Measurements from ENCODE around the gene TULP4. TPM values are rescaled to one million over a fixed set of nuclear protein-coding genes. Genes with fewer than 3 reads are reported as not detected.
"Not testable (repeated sequence)": the region's sequence is repeated elsewhere in the genome, so short reads cannot be mapped to it uniquely, and the experiment has no call there.

TULP4 gene
- polyA plus RNA-seq, 1 donor (not counting 4 experiments of a cell fraction or from before 2014, with no cell fraction given): 13.1 TPM

DNA sequence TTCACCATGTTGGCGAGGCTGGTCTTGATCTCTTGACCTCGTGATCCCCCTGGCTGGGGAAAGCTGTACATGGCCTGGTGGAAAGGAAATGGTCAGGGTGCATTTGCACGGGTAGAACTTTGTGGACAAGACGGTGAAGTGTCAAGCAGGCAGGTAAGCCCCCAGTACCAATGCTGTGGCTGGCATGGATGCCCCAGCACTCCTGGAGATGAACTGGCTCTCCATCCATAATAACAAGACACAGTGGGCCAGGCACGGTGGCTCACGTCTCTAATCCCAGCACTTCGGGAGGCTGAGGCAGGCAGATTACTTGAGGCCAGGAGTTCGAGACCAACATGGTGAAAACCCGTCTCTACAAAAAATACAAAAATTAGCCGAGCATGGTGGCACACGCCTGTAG, 210.4 kb downstream of the TULP4 start:
- Histone ChIP-seq H3K9ac (ENCODE audit: control insufficient read depth, extremely low read depth, insufficient read depth, low read length) (no peak overlapping the region), H3K27ac (ENCODE audit: control insufficient read depth, insufficient read depth, low read length) (no peak overlapping the region), H2AFZ (ENCODE audit: control insufficient read depth, low read length) (no peak overlapping the region), H4K20me1 (ENCODE audit: control insufficient read depth, extremely low read depth, insufficient read depth, low read length) (no peaks in the 10 kb centered on the region), H3K79me2 (ENCODE audit: control insufficient read depth, insufficient read depth, low read length) (no peaks in the 10 kb centered on the region), H3K4me1 (ENCODE audit: control insufficient read depth, extremely low read depth, insufficient read depth, low read length) (peaks cover 12% of the 10 kb centered on the region), H3K9me3 (ENCODE audit: control insufficient read depth, low read depth, low read length) (no peaks in the 10 kb centered on the region), H3K27me3 (ENCODE audit: control insufficient read depth, extremely low read depth, insufficient read depth, low read length) (peaks cover 6% of the 10 kb centered on the region), H3K4me2 (ENCODE audit: control insufficient read depth, extremely low read depth, insufficient read depth, low read depth, low read length) (no peak overlapping the region), H3K4me3 (ENCODE audit: control insufficient read depth in 2 of 3, extremely low read depth in 1 of 3, insufficient read depth in 2 of 3, low read depth in 1 of 3, low read length in 3 of 3) (no peak overlapping the region), H3K9me1 (ENCODE audit: control insufficient read depth, extremely low read depth, insufficient read depth, low read length) (no peaks in the 10 kb centered on the region), H3K36me3 (ENCODE audit: control insufficient read depth in 2 of 2, extremely low read depth in 1 of 2, insufficient read depth in 2 of 2, low read length in 2 of 2) (no peaks in the 10 kb centered on the region)
- FAIRE-seq: no peak
- DNase-seq (ENCODE audit: low read depth, low spot score): no peak
- dilution Hi-C loops (cut with MboI; ENCODE audit: extremely low pct_ligation_motif_present, low sequenced_read_pairs): no loop called here
- TF ChIP-seq, protein P1, sequence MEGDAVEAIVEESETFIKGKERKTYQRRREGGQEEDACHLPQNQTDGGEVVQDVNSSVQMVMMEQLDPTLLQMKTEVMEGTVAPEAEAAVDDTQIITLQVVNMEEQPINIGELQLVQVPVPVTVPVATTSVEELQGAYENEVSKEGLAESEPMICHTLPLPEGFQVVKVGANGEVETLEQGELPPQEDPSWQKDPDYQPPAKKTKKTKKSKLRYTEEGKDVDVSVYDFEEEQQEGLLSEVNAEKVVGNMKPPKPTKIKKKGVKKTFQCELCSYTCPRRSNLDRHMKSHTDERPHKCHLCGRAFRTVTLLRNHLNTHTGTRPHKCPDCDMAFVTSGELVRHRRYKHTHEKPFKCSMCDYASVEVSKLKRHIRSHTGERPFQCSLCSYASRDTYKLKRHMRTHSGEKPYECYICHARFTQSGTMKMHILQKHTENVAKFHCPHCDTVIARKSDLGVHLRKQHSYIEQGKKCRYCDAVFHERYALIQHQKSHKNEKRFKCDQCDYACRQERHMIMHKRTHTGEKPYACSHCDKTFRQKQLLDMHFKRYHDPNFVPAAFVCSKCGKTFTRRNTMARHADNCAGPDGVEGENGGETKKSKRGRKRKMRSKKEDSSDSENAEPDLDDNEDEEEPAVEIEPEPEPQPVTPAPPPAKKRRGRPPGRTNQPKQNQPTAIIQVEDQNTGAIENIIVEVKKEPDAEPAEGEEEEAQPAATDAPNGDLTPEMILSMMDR (optimal IDR thresholded peaks at IDR 0.05 in 1 of 3, IDR thresholded peaks at IDR 0.05 in 1 of 3, conservative IDR thresholded peaks at IDR 0.05 in 1 of 3; ENCODE audit: extremely low read depth in 1 of 3, insufficient read depth in 2 of 3, low read length in 3 of 3): no peak
- TF ChIP-seq EZH2 (IDR thresholded peaks at IDR 0.05; ENCODE audit: low read length): no peak

DNA sequence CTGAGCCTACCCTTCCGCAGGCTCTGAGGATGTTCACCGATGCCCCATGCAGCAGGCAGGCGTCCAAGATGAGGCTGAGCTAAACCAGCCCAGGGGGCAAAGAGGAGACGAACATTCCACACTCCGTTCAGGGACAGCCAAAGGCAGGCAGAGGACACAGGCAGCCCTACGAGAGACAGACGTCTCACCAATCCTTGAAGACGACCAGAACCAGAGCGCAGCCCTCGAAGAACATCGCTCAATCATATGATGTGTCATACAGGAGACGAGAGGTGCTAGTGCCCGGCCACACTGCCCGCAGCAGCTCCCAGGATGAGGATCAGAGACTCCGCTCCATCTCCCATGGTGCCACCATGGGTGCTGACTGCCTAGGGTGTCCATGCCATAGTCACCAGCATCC, 212.0 kb downstream of the TULP4 start:
- no peaks in the 10 kb centered on the region for H3K36me3 ChIP-seq (ENCODE audit: control insufficient read depth in 2 of 2, extremely low read depth in 1 of 2, insufficient read depth in 2 of 2, low read length in 2 of 2)
- peaks cover 6% of the 10 kb centered on the region for H3K27me3 ChIP-seq (ENCODE audit: control insufficient read depth, extremely low read depth, insufficient read depth, low read length)
- H4K20me1 ChIP-seq (ENCODE audit: control insufficient read depth, extremely low read depth, insufficient read depth, low read length): no peaks in the 10 kb centered on the region
- no peak overlapping the region for H3K27ac ChIP-seq (ENCODE audit: control insufficient read depth, insufficient read depth, low read length)
- TF ChIP-seq, protein P1 (optimal IDR thresholded peaks at IDR 0.05 in 1 of 3, IDR thresholded peaks at IDR 0.05 in 1 of 3, conservative IDR thresholded peaks at IDR 0.05 in 1 of 3; ENCODE audit: extremely low read depth in 1 of 3, insufficient read depth in 2 of 3, low read length in 3 of 3): no peak
- no peak for TF ChIP-seq EZH2 (IDR thresholded peaks at IDR 0.05; ENCODE audit: low read length)
- H3K9me1 ChIP-seq (ENCODE audit: control insufficient read depth, extremely low read depth, insufficient read depth, low read length): no peaks in the 10 kb centered on the region
- H3K4me1 ChIP-seq (ENCODE audit: control insufficient read depth, extremely low read depth, insufficient read depth, low read length): no peaks in the 10 kb centered on the region
- H3K4me2 ChIP-seq (ENCODE audit: control insufficient read depth, extremely low read depth, insufficient read depth, low read depth, low read length): no peak overlapping the region
- no peak overlapping the region for H3K9ac ChIP-seq (ENCODE audit: control insufficient read depth, extremely low read depth, insufficient read depth, low read length)
- H2AFZ ChIP-seq (ENCODE audit: control insufficient read depth, low read length): no peak overlapping the region
- peaks cover 2% of the 10 kb centered on the region for H3K9me3 ChIP-seq (ENCODE audit: control insufficient read depth, low read depth, low read length)
- no peak overlapping the region for H3K4me3 ChIP-seq (ENCODE audit: control insufficient read depth in 2 of 3, extremely low read depth in 1 of 3, insufficient read depth in 2 of 3, low read depth in 1 of 3, low read length in 3 of 3)
- no peaks in the 10 kb centered on the region for H3K79me2 ChIP-seq (ENCODE audit: control insufficient read depth, insufficient read depth, low read length)
- DNase-seq (ENCODE audit: low read depth, low spot score): no peak
- dilution Hi-C loops (cut with MboI; ENCODE audit: extremely low pct_ligation_motif_present, low sequenced_read_pairs): no loop called here
- FAIRE-seq: no peak

DNA sequence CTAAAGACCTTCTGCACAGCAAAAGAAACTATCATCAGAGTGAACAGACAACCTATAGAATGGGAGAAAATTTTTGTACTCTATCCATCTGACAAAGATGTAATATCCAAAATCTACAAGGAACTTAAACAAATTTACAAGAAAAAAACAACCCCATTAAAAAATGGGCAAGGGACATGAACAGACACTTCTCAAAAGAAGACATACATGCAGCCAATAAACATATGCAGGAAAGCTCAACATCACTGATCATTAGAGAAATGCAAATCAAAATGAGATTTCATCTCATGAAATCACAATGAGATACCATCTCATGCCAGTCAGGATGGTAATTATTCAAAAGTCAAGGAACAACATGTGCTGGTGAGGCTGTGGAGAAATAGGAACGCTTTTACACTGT, 215.6 kb downstream of the TULP4 start:
- H2AFZ ChIP-seq (ENCODE audit: control insufficient read depth, low read length); H3K9me1 ChIP-seq (ENCODE audit: control insufficient read depth, extremely low read depth, insufficient read depth, low read length); H3K4me3 ChIP-seq (ENCODE audit: control insufficient read depth in 2 of 3, extremely low read depth in 1 of 3, insufficient read depth in 2 of 3, low read depth in 1 of 3, low read length in 3 of 3); FAIRE-seq; H3K27ac ChIP-seq (ENCODE audit: control insufficient read depth, insufficient read depth, low read length); DNase-seq (ENCODE audit: low read depth, low spot score); H3K4me2 ChIP-seq (ENCODE audit: control insufficient read depth, extremely low read depth, insufficient read depth, low read depth, low read length); H3K4me1 ChIP-seq (ENCODE audit: control insufficient read depth, extremely low read depth, insufficient read depth, low read length); dilution Hi-C loops (cut with MboI; ENCODE audit: extremely low pct_ligation_motif_present, low sequenced_read_pairs); H3K9me3 ChIP-seq (ENCODE audit: control insufficient read depth, low read depth, low read length); H3K36me3 ChIP-seq (ENCODE audit: control insufficient read depth in 2 of 2, extremely low read depth in 1 of 2, insufficient read depth in 2 of 2, low read length in 2 of 2); H3K9ac ChIP-seq (ENCODE audit: control insufficient read depth, extremely low read depth, insufficient read depth, low read length); H3K79me2 ChIP-seq (ENCODE audit: control insufficient read depth, insufficient read depth, low read length); H3K27me3 ChIP-seq (ENCODE audit: control insufficient read depth, extremely low read depth, insufficient read depth, low read length); H4K20me1 ChIP-seq (ENCODE audit: control insufficient read depth, extremely low read depth, insufficient read depth, low read length): not testable (repeated sequence)

Measured in keratinocyte (primary cell).